HG03558 (cell line): ENCODE results near the gene GNG13.

Experiments
- ATAC-seq: cut with Tn5 transposase; IDR thresholded peaks from one replicate; pipeline ENCODE4 v1.9.1; 2021; ENCODE audit warnings: moderate number of reproducible peaks; ENCODE audit not compliant: unreplicated experiment; ENCODE audit errors: extremely low read depth

The GNG13 gene

DNA sequence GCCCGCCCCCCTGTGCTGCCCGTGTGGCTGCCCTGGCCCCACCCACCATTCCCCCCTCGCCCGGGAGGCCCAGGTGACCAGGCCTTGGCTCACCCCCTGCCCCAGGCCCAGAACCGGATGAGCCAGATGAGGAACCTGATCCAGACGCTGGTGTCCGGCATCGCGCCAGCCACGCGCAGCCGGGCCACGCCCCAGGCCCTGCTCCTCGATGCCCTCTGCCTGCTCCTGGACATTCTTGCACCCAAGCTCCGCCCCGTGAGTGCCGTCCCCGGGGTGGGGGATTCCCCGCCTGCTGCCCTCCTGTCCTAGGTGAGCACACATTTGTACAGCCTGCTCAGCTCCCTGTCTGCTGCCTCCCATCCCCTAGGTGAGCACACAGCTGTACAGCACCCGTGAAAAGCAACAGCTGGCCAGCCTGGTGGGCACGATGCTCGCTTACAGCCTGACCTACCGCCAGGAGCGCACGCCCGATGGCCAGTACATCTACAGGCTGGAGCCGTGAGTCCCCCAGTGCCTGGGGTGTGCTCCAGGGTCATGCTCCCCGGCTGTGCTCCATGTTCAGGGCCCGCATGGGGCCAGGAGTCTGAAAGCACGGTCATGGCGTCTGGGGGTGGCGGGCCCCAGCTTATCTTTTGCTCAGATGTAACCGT is 4.8 kb downstream of the GNG13 start:
- no peak for ATAC-seq

DNA sequence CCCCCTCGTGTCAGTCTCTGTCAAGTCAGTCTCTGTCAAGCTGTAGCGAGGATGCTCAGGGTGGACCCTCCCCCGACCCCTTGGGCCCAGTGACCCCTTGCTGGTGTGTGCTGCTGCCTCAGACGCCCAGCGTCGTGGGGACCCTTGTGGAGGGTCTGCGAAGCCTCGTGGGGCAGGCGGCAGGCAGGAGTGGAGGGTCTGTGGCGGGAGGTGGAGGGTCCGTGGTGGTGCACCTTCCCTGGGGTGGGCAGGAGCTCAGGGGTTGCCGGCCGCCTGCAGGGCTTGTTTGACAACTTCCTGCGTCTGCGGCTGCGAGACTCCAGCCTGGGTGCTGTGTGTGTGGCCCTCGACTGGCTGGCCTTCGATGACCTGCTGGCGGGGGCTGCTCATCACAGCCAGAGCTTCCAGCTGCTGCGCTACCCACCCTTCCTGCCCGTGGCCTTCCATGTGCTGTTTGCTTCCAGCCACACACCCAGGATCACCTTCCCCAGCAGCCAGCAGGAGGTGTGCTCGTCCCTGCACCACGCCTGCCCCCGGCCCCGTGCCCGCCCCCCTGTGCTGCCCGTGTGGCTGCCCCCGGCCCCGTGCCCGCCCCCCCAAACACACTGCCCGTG is 5.6 kb downstream of the GNG13 start:
- ATAC-seq = no peak

DNA sequence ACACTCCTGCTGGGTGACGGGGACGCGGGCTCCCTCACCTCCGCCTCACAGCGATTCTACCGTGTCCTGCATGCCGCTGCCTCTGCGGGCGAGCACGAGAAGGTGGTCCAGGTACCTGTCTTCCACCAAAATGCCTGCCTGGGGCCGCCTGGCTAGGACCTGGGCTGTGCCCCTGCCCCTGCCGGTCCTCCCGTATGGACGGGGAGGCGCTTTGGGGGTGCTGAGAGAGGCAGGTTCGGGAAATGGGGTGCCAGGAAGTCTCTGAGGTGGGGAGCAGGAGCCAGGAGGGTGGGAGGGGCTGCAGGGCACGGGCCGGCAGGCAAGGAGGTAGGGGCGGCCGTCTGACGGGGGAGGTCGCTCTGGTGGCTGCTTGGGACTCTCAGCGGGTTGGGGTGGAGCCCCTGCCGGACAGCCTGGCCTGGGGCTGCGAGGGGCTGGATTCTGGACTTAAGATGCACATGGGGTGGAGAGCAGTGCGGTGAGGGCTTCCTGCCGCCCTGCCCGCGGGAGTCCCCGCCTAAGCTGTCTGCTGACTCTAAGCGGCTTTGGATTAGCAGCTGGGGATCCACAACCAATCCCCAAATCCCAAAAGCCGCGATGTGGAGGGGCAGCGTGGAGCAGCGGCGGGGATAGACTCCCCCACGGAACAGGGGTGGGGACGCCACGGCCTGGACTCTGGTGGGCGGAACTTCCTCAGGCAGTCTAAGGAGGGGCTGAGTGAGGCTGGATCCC is 6.3 kb downstream of the GNG13 start:
- no peak for ATAC-seq

DNA sequence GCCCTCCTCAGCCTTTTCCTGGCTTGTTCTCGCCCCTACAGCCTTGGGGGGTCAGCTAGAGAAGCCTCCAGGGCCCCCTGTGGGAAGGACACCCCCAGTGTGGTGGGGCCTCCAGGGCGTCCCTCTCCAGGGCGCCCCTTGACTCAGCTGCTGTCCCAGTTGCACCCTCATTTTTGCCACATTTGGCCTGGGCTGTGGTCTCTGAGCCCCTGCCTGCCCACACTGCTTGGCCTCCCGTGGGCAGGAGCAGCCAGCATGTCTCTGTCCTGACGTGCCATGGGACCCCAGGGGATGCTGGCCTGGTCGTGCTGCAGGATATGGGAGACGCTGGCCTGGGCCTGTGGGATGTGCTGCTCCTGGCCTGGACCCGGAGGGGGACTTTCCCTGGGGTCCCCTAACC is 7.1 kb downstream of the GNG13 start:
- no peak for ATAC-seq

DNA sequence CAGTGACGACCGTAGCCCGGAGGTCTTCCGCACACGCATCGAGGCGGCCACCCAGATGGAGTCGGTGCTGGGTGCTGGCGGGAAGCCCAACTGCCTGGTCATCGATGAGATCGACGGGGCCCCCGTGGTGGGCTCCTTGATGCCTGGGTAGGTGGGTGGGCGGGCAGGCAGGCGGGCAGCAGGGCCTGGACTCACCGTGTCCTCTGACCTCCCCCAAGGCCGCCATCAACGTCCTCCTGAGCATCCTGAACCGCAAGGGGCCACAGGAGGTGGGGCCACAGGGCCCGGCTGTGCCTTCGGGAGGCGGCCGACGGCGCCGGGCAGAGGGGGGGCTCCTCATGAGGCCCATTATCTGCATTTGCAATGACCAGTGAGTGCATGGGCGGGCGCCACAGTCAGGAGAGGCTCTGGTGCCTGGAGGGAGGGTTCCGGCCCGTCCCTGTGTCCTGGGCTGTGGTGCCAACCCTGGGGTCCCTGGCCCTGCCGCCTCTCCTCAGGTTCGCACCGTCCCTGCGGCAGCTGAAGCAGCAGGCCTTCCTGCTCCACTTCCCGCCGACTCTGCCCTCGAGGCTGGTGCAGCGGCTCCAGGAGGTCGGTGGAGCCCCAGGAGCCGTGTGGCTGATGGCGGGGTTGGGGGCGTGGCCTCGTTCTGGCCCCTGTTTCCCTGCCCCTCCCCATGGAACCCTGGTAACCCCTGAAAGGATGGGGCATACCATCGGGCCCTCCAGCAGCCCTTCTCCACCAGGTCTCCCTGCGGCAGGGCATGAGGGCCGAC is 8.1 kb downstream of the GNG13 start:
- no peak for ATAC-seq

DNA sequence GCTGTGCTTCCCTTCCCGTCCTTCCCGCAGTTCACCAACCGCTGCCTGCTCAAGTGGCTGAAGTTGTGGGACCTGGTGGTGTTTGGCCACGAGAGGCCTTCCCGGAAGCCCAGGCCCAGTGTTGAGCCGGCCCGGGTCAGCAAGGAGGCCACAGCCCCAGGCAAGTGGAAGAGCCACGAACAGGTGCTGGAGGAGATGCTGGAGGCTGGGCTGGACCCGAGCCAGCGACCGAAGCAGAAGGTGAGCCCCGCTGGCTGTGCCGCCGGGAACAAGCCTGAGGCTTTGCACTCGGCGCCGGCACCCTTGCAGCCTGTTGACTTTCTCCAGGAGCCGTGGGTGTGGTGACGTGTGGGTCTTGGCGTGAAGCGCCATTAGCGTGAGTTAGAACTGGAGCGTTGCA is 9.4 kb downstream of the GNG13 start:
- ATAC-seq = no peak

DNA sequence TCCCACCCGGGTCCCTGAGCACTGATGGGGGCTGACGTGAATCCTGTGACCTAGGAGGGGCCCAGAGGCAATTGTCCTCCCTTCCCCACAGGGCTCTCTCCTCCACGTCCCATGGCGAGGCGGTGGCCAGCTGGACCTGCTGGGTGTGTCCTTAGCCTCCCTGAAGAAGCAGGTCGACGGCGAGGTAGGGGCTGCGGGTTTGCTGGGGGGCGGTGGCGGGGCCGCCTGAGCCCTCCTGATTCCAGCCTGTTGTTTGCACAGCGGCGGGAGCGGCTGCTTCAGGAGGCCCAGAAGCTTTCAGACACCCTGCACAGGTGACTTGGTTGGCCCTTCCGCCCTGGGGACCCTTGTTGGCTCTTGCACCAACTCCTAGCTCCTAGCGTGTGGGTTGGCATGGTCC is 10.4 kb downstream of the GNG13 start:
- no peak for ATAC-seq

DNA sequence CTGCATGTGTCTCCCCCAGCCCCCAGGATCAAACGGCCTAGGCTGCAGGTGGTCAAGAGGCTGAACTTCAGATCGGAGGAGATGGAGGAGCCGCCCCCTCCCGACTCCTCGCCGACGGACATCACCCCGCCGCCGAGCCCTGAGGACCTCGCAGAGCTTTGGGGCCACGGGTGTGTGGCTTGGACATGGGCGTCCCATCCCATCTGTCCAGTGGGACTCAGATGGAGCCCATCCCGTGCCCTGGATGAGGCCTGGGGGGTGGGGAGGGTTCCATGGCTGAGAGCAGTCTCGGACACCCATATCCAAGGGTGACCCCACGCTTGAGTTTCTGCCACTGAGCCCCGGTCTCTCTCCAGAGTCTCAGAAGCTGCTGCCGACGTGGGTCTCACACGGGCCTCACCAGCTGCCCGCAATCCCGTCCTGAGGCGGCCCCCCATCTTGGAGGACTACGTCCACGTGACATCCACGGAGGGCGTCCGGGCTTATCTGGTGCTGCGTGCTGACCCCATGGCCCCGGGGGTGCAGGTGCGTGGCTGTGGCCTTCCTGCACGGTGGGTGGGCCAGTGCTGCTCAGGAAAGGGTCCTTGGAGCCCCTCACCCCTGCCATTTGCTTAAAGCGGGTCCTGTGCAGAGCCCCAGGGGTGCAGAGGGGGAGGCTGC is 11.2 kb downstream of the GNG13 start:
- ATAC-seq = no peak

DNA sequence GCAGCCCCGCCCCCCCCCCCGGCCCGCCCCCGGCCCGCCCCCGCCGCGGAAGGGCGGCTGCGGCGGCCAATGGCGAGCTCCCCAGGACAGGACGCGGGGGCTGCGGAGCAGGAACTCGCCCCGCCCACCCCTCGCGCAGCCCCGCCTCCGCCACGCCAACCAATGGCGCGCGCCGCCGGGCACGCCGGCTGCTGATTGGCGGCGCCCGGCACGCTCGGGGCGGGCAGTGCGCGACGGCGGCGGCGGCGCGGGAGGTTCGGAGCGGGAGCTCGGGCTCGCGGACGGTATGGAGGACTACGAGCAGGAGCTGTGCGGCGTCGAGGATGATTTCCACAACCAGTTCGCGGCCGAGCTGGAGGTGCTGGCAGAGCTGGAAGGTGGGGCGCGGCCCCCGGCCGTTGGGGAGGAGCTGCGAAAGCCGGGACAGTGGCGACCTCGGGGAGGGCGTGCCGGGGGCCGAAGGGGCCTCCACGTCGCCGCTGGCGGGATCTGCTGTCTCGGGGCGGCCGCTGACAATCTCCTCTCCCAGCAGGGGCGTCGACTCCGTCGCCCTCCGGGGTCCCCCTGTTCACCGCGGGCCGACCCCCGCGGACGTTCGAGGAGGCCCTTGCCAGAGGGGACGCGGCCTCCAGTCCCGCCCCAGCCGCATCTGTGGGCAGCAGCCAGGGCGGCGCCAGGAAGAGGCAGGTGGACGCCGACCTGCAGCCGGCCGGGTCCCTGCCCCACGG is 12.0 kb downstream of the GNG13 start, which contains the start of gene CHTF18:
CHTF18 (plus strand) TSS at position 222 of the 728 bp plus-strand sequence; CDS start at position 287, 65 bp downstream.
- peak; percentile 44 for ATAC-seq

DNA sequence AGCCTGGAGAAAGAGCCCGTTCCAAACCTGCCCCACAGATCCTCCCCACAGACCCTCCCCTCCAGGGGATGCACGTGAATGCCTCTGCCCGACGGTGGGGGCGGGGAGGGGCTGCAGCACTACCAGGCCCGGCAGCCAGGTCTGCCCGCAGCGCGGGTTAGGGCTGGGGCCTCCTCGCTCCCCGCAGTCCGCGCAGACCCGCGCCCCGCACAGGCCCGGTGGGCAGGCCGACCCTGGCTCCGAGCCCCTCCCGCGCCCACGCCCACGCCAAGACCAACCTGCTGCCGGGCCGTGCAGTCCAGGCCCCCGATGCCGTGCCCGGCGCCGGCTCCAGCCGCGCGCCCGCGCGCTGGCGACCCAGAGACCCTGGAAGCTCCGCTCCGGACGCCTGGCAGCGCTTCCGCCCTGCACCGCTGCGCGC is 12.5 kb downstream of the GNG13 start, which contains the start of gene RPUSD1:
RPUSD1 (minus strand) TSS at position 404 of the 421 bp plus-strand sequence. CDS start 644 bp downstream, outside the sequence.
- no peak for ATAC-seq

DNA sequence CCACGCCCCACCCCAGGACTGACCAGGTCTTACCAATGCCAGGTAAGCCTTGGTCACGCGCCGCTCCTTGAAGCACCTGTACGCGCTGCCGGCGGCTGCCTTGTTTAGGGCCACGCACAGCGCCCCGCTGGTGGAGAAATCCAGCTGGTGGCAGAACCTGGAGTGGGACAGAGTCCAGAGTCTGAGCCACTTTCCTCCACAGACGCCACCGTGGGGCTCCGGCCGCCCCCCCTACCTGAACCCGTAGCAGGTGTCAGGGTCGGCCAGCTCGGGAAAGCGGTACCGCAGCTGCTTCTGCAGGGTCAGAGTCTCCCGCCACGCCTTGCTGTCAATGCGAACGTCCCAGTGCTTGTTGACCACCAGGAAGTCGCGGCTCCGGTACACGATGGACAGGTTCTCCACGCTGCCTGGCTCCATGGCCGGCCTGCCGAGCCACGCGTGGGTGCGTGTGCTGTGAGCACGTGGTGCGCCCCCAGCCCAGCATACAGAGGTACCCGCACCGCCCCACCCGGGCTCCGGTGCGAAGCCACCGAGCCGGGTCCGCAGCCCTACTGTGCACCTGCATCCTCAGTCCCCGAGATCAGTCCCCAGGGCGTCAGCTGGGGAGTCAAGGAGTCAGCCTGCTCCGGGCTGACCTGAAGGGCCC is 13.1 kb downstream of the GNG13 start:
- no peak for ATAC-seq

DNA sequence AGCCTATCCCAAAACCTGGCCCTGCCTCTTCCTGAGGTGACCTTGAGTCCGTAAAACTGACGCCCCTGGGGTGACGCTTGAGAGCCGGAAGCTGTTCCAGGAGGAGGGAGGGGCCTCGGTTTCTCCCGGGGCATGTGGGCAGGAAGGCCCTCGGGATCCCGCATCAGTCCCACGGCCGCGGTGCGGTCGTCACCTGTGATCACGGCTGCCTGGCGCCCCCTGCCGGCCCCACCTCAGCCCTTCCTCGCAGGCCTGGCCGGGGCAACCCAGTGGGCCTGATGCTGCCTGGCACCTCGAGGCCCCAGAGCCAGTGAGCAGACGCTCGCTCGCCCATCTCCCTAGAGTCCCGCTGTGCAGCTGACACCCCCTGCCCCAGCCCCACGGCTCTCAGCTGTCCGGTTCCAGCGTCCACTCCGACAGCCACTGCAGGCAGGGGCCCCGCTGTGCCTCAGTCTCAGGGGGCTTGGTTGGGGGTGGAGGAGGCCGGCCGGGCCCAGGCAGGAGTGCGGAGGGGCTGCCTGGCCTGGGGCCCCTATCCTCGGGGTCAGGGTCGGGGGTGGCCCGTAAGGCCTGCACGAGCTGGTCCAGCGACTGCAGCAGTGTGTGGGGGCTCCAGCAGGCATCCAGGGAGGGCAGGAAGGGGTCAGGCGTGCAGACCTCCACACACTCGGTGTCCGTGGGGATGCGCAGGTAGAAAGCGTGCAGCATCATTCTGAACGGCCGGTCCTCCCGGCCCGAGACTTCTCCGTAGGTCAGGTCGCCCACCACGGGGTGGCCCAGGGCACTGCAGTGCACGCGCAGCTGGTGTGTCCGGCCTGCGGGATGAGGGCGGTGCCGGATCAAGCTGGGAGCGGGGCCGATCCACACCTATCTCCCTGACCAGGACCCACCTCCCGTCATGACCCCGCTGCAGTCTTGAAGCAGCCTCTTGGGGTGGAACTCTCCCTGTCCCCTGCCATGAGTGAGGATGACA is 14.7 kb downstream of the GNG13 start:
- ATAC-seq = no peak

DNA sequence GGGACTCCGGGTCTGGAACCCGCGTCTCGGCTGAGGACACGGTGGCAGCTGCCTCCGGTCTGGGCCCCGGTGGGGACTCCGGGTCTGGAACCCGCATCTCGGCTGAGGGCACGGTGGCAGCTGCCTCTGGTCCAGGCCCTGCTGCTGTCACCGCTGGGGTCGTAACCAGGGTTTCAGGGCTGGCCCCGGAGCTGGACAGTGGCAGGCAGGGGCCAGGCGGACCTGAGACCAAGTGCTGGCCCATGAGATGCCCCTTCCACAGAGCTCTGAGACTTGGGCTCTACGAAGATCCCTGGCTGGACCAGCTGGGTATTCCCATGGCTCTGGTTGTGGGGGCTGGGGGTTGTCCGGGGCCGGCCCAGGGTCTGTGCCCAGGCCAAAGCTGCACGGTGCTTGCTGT is 16.1 kb downstream of the GNG13 start:
- no peak for ATAC-seq

DNA sequence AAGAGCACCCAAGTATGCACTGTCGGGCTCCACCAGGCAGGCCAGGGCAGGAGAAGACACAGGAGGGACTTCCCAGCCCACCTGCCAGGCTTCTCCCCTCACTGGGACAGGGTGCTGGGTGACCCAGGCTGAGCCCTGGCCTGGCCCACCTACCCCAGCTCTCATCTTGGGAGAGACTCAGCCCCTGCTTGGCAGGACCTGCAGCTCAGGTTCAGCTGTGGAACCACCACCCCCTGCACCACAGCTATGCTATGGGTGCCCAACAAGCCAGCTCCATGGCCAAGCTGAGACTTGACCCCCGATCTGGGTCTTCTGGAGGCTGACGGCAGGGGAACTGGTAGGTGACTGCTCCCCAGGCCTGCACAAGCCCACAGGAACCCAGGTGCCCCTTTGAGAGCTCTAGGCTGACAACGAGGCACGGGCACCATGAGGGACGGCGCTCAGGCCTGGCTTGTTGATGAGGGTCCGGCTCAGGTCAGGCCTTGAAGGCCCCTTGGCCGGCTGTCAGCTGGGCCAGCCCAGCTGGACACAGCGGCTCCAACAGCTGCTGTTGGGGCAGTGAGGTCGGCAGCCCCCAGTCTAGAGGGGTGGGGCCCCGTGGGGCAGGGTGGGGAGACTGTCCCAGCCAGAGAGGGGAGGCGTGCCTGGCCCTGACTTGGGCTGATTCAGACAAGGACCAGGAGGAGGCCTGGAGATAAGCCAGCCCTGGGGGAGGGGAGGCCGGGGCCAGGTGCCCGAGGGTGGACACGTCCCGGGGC is 17.0 kb downstream of the GNG13 start:
- no peak for ATAC-seq

DNA sequence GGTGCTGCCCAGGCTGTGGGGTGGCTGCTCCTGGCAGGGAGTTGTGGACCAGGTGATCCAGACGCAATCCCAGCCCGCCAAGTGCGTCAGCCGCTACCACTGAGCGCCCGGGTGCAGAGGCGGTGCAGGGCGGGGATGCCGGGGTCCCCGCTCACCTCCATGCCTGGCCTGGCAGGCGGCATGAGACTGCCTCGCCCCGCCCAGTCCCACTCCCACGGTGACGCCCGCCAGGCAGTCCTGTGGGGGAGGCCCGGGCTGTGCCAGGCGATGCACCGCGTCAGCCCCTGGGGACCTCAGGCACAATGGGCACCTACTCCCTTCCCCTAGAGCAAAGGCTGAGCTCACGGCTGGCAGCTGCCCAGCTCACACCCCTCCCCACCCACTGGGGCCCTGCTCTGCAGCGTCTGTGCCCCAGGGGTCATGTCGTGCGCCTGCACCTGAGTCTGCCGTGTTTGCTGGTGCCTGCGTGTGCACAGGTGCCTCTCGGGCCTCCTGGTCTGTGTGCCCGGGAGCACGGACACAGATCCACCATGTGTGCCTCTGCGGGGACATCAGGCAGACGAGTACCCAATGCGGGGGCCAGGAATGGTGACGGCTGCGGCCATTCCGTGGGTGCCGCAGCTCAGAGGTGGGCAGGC is 17.6 kb downstream of the GNG13 start:
- ATAC-seq = no peak

DNA sequence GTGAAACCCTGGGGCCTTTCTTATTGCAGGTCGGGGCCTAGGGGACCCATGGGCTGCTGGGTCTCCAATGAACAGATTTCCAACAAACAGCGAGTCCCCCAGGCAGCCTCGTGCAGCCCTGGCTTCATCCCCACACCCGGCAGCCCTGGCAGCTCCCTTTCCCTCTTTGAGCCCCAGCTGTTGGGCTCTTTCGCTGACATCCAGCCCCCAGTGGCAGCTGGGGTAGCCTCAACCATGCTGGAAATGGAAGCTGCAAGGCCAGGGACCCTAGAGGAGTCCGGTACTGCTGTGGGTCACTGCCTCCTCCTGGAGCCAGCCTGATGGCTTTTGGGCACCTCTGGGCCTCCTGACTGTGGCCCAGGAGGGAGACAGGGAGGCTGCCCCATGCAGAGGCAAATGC is 18.3 kb downstream of the GNG13 start:
- ATAC-seq = no peak
